Loucy (cell line): ENCODE measurements around the gene FOSB.

ENCODE experiments used
- EZH2phosphoT487 ChIP-seq: fragments of 200-600 bp; IDR thresholded peaks from 2 replicates; pipeline ENCODE4 v1.6.1; 2018; ENCODE audit warnings: antibody characterized with exemption, mild to moderate bottlenecking, moderate library complexity, borderline replicate concordance
- TF ChIP-seq, protein P1 (sequence below): fragments of 200-600 bp; sonication (generic); conservative IDR thresholded peaks from 2 replicates; pipeline ENCODE4 v1.5.1; 2014; ENCODE audit warnings: mild to moderate bottlenecking, antibody characterized with exemption, low read length

DNA sequence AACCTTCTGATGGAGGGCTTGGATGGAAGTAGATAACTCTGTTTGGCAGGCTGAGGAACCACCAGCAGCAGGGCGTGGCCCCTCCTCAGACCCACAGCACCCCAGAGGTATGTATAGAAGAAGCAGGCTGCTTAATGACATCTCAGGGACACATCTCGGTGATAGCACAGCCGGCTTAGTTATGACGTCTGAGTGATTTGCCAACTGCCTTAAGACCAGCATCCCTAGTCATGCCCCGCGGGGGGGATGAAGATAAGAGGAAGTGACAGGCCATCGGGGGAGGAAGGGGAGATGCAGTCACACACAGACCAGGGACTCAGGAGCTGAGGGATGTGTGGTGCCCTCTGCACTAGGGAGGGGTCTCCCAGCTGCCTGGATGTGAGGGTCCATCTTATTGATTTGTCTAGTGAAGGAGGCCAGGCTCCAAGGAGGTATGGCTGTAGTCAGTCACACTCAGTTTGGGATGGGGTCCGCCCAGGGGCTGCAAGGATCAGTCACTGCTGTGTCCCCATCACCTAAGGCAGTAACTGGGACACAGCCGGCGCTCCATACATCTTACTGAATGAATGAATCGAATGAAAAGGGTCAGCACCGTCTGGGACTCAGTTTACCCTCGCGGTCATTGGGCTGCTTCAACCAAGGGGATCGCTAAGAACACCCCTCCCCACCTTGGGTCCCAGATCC, 24.9 kb upstream of the FOSB start:
- TF ChIP-seq, protein P1, sequence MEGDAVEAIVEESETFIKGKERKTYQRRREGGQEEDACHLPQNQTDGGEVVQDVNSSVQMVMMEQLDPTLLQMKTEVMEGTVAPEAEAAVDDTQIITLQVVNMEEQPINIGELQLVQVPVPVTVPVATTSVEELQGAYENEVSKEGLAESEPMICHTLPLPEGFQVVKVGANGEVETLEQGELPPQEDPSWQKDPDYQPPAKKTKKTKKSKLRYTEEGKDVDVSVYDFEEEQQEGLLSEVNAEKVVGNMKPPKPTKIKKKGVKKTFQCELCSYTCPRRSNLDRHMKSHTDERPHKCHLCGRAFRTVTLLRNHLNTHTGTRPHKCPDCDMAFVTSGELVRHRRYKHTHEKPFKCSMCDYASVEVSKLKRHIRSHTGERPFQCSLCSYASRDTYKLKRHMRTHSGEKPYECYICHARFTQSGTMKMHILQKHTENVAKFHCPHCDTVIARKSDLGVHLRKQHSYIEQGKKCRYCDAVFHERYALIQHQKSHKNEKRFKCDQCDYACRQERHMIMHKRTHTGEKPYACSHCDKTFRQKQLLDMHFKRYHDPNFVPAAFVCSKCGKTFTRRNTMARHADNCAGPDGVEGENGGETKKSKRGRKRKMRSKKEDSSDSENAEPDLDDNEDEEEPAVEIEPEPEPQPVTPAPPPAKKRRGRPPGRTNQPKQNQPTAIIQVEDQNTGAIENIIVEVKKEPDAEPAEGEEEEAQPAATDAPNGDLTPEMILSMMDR: no peak
- no peak for TF ChIP-seq EZH2phosphoT487
